Measurements from ENCODE around the gene DMRT1.

Gene DMRT1

GRCh38 chr9:970151-970996, 128.9 kb downstream of the DMRT1 start:
- no peak for DNase-seq (ENCODE audit: low read depth, low spot score)

DNA sequence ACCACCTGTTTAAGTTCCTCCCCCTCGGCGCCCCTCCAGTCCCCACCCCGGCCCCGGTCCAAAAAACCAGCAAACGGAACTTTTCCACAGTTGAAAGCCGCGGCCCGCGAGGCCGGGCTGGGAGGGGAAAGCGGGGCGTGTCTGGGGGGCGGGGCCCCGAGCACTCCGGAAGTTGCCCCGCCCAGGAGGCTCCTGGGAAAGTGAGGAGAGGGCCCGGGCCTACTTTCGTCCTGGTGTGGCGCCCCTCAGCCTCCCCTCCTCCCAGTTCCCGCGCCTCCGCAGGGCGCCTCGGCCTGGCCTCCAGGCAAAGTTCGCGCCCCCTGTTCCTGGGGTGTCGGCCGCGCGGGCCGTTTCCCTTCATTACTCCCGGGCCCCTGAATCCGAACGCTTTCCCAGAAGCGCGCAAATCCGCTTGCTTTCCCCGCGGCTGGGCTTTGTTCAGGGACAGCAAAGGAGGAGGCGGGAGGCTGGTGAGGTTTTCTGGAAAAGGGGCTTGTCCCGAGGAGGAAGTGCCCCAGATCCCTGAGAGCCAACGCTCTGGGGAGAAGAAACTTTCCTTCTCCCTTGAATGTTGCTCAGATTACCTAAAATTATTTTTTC, 130.5 kb downstream of the DMRT1 start:
- DNase-seq (ENCODE audit: low read depth, low spot score) = no peak

DNA sequence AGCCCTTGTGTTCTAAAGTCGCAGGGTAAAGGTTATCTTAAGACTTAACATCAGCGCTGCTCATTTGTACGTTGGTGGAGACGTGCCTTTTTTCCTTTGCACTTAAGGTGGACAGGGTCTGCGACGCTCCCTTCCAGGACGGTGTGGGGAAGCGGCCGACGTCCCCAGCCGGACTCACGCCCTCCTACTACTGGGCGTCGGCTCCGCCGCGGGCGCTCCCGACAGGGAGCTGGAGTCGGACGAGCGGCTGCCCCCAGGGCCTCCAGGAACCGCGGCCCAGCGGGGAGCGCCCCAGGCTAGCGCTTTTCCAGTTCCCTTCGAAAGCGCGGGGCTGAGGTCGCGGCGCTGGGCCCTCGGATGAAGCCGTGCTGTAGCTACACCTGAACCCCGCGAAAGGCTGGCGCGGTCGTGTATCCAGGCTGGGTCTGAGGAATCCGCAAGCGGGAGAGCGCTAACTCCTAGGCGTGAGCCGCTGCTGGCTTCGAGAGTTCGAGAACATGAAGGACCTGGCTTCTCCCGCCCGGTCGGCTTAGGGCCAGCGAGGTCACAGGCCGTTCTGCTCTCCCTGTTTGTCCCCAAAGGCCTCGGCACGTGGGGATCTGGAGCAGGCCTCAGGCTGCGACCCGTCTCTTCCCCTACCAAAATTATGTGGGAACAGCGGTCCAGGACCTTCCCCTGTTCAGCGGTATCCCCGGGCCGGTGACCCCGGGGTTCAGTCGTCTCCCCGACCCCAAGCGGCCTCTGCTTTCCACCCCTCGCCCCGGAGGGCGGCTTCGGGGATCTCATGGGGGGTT, 131.2 kb downstream of the DMRT1 start:
- DNase-seq (ENCODE audit: low read depth, low spot score) = no peak

GRCh38 chr9:973295-973834, 131.9 kb downstream of the DMRT1 start:
- no peak for DNase-seq (ENCODE audit: low read depth, low spot score)

DNA sequence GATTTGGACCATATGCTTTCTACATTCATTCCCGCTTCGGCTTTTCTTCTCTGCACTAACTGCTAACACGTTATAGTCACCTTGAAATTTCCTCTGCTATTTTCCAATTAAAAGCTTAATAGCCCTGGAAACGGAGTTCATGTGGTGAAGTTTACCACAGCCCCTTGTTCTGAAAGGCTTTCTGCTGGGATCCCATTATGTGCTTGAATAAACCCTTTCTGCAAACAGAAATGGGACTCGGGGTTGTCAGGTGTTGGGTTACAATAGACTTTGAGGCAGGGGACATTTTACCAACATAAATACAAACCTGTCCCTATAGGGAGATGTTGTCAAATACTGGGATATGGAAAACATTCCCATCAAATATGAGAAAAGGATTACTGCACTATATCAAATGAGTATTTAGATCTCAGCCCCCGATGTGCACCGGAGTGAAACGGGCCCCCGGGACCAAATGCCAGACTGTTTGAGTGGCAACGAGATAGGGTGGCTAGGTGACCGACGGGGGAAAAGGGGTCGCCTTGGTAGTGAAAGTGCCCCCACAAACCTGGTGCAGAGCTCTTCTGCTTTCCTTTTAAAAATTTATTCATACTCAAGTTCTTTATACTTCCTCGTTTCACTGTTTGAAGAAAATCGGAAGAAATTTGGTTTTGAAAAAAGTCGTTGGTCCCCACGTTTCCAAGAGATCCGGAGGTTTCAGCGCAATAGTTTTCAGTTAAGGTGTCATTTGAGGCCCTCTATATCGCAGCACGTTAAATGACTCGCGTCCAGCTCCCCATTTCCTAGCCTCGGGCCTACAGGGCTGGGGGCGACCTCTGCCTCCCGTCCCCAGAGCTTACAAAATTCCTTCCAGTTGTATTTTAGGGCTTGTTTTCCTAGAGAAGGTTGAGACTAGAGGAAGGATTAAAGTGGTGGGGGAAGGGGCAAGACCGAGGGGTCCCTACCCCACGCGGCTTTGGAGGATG, 132.8 kb downstream of the DMRT1 start:
- DNase-seq (ENCODE audit: low read depth, low spot score) = no peak

DNA sequence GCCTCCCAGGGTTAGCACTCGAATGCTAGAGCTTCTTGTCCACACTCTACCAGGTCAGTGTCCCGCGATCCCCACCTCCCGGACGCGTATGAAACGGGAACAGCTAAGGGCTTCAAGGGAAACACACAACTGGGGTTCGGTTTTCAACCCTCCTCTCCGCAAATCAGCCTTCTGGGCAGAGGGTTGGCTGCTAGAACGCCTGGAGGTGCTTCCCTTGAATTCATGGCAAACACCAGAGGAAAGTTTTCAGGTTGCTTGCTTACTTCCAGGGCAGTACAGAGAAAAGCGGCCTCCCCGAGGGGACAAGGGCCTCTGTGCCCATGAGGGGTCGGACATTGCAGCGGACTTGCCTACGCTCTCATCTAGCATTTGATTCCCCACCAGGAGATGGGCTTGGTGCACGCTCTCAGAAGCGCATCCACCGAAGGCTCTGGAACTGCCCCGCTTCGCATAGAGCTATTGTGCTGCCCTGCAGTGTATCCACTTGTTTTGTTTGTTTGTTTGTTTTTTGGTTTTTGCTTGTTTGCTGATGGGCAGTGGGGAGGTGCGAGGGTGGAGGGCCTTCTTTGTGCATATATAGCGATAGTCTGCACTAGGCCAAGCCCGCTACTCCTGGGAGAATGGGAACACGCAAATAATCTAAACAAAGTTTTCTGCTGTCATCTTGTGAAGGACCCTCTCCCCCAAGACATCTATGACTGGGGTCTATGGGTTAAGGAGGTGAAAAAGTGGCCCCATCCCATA, 133.7 kb downstream of the DMRT1 start:
- no peak for DNase-seq (ENCODE audit: low read depth, low spot score)

DNA sequence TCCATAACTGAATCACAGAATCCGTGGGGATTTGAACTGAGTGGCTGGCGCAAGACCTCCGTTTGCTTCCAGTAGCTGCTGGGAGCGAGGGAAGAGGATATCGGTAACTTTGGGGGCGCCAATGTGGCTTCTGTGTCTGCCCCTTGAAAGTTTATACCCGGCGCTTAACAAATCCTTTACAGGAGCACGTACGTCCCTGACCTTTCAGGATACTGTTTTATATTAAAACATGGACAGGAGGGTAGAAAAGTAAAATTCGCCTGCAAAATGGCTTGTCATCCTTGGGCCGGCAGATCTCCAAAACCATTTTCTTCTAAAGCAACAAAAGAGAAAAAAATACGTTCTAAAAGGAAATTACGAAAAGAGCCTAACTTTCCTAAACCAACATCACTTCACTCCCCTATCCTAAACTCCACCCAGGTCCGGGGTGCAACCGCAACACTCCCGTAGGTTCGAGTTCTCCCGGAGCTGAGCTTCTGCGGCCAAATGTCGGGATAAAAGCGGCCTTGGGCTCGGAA, 134.3 kb downstream of the DMRT1 start:
- no peak for DNase-seq (ENCODE audit: low read depth, low spot score)

GRCh38 chr9:976258-976942, 134.9 kb downstream of the DMRT1 start, which contains the start of gene DMRT3:
TSS of gene DMRT3 (plus strand) at chr9:976655. CDS start at chr9:977002, 347 bp downstream.
- DNase-seq (ENCODE audit: low read depth, low spot score) = no peak

DNA sequence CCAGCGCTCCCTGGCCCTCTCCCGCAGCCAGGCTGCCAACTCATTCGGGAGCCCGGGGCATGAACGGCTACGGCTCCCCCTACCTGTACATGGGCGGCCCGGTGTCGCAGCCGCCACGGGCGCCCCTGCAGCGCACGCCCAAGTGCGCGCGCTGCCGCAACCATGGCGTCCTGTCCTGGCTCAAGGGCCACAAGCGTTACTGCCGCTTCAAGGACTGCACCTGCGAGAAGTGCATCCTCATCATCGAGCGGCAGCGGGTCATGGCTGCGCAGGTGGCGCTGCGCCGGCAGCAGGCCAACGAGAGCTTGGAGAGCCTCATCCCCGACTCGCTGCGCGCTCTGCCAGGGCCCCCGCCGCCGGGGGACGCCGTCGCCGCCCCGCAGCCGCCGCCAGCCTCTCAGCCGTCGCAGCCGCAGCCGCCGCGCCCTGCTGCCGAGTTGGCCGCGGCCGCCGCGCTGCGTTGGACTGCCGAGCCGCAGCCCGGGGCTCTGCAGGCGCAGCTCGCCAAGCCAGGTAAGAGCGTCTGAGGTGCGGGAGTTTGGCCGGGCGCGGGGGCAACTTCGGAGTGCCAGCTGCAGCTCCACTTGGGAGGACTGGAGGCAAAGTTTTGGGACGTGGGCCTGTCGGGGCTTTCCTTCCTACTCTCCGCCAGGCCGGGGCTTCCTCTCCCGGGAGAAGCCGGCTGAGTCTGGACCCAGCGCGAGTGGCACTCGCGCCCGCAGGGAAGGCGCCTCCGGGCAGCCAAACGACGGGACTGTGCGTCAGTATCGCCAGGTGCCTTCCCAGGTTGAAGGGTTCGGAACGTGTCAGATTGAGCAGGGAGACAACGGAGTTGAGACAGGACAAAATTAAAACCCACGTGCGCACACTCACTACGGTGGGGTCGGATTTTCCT, 135.7 kb downstream of the DMRT1 start:
- DNase-seq (ENCODE audit: low read depth, low spot score) = no peak

GRCh38 chr9:977838-978830, 136.6 kb downstream of the DMRT1 start:
- no peak for DNase-seq (ENCODE audit: low read depth, low spot score)

- no peak for DNase-seq (ENCODE audit: low read depth, low spot score)
Measured at GRCh38 chr9:979983-980382, 138.5 kb downstream of the DMRT1 start.

- no peak for DNase-seq (ENCODE audit: low read depth, low spot score)
Measured at GRCh38 chr9:980640-981039, 139.1 kb downstream of the DMRT1 start.

GRCh38 chr9:981491-981898, 140.0 kb downstream of the DMRT1 start:
- DNase-seq (ENCODE audit: low read depth, low spot score) = no peak

- no peak for DNase-seq (ENCODE audit: low read depth, low spot score)
Measured at GRCh38 chr9:982394-983230, 141.1 kb downstream of the DMRT1 start.

GRCh38 chr9:994005-994404, 152.5 kb downstream of the DMRT1 start:
- no peak for DNase-seq (ENCODE audit: low read depth, low spot score)

DNA sequence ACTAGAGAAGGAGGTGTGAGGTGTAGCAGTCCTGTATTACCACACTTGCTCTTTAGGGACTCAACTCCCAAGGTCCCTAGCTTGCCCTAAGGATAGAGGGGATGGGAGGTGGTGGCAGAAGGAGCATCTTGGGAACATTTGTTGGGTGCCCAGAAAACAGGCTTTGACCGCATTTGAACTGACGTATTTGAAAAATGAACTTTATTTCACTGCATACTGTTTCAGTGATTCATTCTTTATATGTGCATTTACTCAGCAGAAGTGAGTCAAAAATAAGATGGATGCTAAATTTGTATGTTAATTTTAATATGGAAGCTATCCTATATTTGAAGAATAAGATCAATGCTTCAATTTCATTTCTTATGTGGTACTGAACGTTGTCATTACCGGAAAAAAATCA, 153.7 kb downstream of the DMRT1 start:
- no peak for DNase-seq (ENCODE audit: low read depth, low spot score)
